ENCODE results near the gene DSN1. TPM values are rescaled to one million over a fixed set of nuclear protein-coding genes. Genes with fewer than 3 reads are reported as not detected.

The DSN1 gene
- total and polyA plus RNA-seq, 4 donors = 3.5 to 14.6 (median 5.1) TPM

DNA sequence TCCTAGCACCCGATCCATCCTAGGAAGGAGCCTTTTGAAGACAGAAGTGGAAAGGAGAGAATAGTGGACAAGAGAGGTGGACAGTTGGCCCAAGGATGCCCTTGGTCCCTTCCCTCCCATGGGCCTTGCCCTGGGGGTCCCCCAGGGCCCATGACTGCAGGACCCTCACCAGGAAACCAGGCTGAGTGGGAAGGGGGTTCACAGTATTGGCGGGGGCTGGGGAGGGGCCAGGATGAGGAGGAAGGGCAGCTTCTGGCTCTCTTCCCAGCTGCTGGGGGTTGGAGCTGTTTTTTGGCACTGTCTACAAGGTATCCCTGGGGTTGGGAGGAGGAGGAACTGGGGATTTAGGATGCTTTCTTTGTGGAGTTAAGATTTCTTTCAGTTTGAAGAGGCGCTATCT lies 4.0 kb upstream of the DSN1 start (continued):
- TF ChIP-seq, protein P1, sequence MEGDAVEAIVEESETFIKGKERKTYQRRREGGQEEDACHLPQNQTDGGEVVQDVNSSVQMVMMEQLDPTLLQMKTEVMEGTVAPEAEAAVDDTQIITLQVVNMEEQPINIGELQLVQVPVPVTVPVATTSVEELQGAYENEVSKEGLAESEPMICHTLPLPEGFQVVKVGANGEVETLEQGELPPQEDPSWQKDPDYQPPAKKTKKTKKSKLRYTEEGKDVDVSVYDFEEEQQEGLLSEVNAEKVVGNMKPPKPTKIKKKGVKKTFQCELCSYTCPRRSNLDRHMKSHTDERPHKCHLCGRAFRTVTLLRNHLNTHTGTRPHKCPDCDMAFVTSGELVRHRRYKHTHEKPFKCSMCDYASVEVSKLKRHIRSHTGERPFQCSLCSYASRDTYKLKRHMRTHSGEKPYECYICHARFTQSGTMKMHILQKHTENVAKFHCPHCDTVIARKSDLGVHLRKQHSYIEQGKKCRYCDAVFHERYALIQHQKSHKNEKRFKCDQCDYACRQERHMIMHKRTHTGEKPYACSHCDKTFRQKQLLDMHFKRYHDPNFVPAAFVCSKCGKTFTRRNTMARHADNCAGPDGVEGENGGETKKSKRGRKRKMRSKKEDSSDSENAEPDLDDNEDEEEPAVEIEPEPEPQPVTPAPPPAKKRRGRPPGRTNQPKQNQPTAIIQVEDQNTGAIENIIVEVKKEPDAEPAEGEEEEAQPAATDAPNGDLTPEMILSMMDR (IDR thresholded peaks at IDR 0.05; ENCODE audit: low read depth, low read length, missing input control) = no peak

DNA sequence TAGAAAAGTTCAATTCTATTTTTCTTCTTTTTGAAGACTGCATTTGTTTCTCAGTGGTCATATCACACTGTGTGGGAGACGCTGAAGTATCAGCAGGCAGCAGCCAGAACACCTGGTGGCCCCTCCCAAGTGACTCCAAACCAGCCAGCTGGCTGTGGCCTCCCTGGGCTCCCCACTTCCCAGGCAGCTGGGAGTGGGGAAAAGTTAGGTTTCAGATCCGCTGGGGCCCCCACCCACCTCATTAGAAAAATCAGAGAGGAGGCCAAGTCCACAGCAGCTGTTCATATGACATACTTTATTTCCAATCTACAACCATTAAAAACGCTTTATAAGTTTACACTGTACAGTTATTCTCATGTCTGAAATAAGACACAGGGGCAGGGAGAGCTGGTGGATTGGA lies 3.6 kb upstream of the DSN1 start:
- H3K9me3 ChIP-seq (ENCODE audit: control insufficient read depth in 4 of 4, low read length in 3 of 4) = no peaks in the 10 kb centered on the region
- no peaks in the 10 kb centered on the region for H3K36me3 ChIP-seq (ENCODE audit: control insufficient read depth in 4 of 4, insufficient read depth in 3 of 4, low read depth in 1 of 4, low read length in 3 of 4)
- no peaks in the 10 kb centered on the region for H3K27me3 ChIP-seq (ENCODE audit: control insufficient read depth in 4 of 4, insufficient read depth in 4 of 4, low read length in 3 of 4)
- H3K27ac ChIP-seq (ENCODE audit: low read depth in 1 of 2, low read length in 2 of 2) = no peak overlapping the region
- H3K9ac ChIP-seq (ENCODE audit: low read depth in 1 of 2, low read length in 2 of 2) = no peak overlapping the region
- no peak for DNase-seq (ENCODE audit: low spot score)
- H3K4me1 ChIP-seq (ENCODE audit: control insufficient read depth in 4 of 4, insufficient read depth in 4 of 4, low read length in 3 of 4) = peaks cover 0 to 16% (median 12%) of the 10 kb centered on the region in 4 donors
- no peak overlapping the region for H3K4me3 ChIP-seq (ENCODE audit: low read depth in 1 of 3, low read length in 3 of 3)
- TF ChIP-seq FOXA2 (IDR thresholded peaks at IDR 0.05) (no peak), RXRA (IDR thresholded peaks at IDR 0.05) (no peak), NR2F2 (IDR thresholded peaks at IDR 0.05) (no peak), SP1 (IDR thresholded peaks at IDR 0.05) (no peak), EGR1 (IDR thresholded peaks at IDR 0.05; ENCODE audit: low read depth in 2 of 2) (no peak), HNF4A (conservative IDR thresholded peaks at IDR 0.05) (no peak), GABPA (IDR thresholded peaks at IDR 0.05 in 1 of 2, conservative IDR thresholded peaks at IDR 0.05 in 1 of 2) (no peak), YY1 (IDR thresholded peaks at IDR 0.05) (no peak)
- TF ChIP-seq, protein P2, sequence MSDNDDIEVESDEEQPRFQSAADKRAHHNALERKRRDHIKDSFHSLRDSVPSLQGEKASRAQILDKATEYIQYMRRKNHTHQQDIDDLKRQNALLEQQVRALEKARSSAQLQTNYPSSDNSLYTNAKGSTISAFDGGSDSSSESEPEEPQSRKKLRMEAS (IDR thresholded peaks at IDR 0.05) = no peak
- TF ChIP-seq, protein P3, sequence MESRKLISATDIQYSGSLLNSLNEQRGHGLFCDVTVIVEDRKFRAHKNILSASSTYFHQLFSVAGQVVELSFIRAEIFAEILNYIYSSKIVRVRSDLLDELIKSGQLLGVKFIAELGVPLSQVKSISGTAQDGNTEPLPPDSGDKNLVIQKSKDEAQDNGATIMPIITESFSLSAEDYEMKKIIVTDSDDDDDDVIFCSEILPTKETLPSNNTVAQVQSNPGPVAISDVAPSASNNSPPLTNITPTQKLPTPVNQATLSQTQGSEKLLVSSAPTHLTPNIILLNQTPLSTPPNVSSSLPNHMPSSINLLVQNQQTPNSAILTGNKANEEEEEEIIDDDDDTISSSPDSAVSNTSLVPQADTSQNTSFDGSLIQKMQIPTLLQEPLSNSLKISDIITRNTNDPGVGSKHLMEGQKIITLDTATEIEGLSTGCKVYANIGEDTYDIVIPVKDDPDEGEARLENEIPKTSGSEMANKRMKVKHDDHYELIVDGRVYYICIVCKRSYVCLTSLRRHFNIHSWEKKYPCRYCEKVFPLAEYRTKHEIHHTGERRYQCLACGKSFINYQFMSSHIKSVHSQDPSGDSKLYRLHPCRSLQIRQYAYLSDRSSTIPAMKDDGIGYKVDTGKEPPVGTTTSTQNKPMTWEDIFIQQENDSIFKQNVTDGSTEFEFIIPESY (IDR thresholded peaks at IDR 0.05) = no peak
- TF ChIP-seq, protein P4, sequence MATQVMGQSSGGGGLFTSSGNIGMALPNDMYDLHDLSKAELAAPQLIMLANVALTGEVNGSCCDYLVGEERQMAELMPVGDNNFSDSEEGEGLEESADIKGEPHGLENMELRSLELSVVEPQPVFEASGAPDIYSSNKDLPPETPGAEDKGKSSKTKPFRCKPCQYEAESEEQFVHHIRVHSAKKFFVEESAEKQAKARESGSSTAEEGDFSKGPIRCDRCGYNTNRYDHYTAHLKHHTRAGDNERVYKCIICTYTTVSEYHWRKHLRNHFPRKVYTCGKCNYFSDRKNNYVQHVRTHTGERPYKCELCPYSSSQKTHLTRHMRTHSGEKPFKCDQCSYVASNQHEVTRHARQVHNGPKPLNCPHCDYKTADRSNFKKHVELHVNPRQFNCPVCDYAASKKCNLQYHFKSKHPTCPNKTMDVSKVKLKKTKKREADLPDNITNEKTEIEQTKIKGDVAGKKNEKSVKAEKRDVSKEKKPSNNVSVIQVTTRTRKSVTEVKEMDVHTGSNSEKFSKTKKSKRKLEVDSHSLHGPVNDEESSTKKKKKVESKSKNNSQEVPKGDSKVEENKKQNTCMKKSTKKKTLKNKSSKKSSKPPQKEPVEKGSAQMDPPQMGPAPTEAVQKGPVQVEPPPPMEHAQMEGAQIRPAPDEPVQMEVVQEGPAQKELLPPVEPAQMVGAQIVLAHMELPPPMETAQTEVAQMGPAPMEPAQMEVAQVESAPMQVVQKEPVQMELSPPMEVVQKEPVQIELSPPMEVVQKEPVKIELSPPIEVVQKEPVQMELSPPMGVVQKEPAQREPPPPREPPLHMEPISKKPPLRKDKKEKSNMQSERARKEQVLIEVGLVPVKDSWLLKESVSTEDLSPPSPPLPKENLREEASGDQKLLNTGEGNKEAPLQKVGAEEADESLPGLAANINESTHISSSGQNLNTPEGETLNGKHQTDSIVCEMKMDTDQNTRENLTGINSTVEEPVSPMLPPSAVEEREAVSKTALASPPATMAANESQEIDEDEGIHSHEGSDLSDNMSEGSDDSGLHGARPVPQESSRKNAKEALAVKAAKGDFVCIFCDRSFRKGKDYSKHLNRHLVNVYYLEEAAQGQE (IDR thresholded peaks at IDR 0.05) = no peak
- 79% methylated on average over 3 of the region's 3 CpGs for WGBS

DNA sequence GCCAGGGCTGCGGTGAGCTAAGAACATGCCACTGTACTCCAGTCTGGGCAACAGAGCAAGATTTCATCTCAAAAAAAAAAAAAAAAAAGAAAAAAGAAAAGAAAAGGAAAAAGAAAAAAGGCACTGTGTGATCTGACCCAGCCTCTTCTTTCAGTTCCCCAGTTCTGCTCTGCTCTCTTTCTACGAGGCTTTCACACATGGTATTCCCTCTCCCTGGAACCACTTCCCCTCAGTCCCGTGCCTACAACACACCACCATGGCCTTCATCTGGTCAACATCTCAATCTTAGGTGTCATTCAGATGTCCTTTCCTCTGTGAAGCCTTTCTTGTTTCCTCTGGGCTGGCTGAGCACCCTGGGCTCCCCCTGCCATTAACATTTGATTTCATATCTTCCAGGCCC lies 2.3 kb upstream of the DSN1 start:
- 86% methylated on average over 3 of the region's 3 CpGs for WGBS
- no peak for TF ChIP-seq TAF1 (conservative IDR thresholded peaks at IDR 0.05)
- TF ChIP-seq, protein P3 (IDR thresholded peaks at IDR 0.05) = no peak
- TF ChIP-seq HNF4G (IDR thresholded peaks at IDR 0.05) = no peak
- TF ChIP-seq, protein P4 (IDR thresholded peaks at IDR 0.05) = no peak
- TF ChIP-seq FOXA2 (IDR thresholded peaks at IDR 0.05) = no peak
- no peak for TF ChIP-seq JUND (IDR thresholded peaks at IDR 0.05)
- no peak for TF ChIP-seq GABPA (IDR thresholded peaks at IDR 0.05 in 1 of 2, conservative IDR thresholded peaks at IDR 0.05 in 1 of 2)
- TF ChIP-seq, protein P5, sequence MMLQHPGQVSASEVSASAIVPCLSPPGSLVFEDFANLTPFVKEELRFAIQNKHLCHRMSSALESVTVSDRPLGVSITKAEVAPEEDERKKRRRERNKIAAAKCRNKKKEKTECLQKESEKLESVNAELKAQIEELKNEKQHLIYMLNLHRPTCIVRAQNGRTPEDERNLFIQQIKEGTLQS (IDR thresholded peaks at IDR 0.05) = no peak
- TF ChIP-seq, protein P2 (IDR thresholded peaks at IDR 0.05) = no peak

More for the DNA sequence above, 2.3 kb upstream of the DSN1 start:
- H3K4me1 ChIP-seq (ENCODE audit: control insufficient read depth in 4 of 4, insufficient read depth in 4 of 4, low read length in 3 of 4) = peaks cover 0 to 16% (median 12%) of the 10 kb centered on the region in 4 donors
- no peaks in the 10 kb centered on the region for H3K36me3 ChIP-seq (ENCODE audit: control insufficient read depth in 4 of 4, insufficient read depth in 3 of 4, low read depth in 1 of 4, low read length in 3 of 4)
- H3K9me3 ChIP-seq (ENCODE audit: control insufficient read depth in 4 of 4, low read length in 3 of 4) = no peaks in the 10 kb centered on the region
- no peaks in the 10 kb centered on the region for H3K27me3 ChIP-seq (ENCODE audit: control insufficient read depth in 4 of 4, insufficient read depth in 4 of 4, low read length in 3 of 4)
- H3K4me3 ChIP-seq (ENCODE audit: low read depth in 1 of 3, low read length in 3 of 3) = no peak overlapping the region
- H3K9ac ChIP-seq (ENCODE audit: low read depth in 1 of 2, low read length in 2 of 2) = no peak overlapping the region
- DNase-seq (ENCODE audit: low spot score) = no peak
- no peak overlapping the region for H3K27ac ChIP-seq (ENCODE audit: low read depth in 1 of 2, low read length in 2 of 2)
